Measurements from ENCODE around the gene CDK2.
"Not testable (repeated sequence)": the region's sequence is repeated elsewhere in the genome, so short reads cannot be mapped to it uniquely, and the experiment has no call there.

The CDK2 gene

GRCh38 chr12:55982319-55982936, 15.8 kb downstream of the CDK2 start:
- no peak for DNase-seq

GRCh38 chr12:55983232-55983842, 16.7 kb downstream of the CDK2 start:
- no peak for DNase-seq

DNA sequence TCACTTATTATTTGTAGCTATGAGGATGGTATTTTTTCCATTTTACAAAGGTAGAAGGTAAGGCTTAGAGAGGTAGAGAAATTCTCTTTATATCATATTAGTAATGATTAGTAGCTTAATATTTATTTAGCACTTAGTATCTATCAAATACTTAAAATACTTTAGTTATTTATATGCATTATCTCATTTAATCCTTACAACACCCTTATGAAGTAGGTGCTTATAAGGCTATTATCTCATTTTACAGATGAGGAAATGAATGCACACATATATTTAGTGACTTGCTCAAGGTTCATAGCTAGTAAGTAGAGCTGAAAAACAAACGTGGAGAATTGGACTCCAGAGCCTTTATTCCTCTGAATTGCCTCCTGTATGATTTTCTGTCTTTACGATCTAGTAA, 18.2 kb downstream of the CDK2 start:
- DNase-seq: no peak

DNA sequence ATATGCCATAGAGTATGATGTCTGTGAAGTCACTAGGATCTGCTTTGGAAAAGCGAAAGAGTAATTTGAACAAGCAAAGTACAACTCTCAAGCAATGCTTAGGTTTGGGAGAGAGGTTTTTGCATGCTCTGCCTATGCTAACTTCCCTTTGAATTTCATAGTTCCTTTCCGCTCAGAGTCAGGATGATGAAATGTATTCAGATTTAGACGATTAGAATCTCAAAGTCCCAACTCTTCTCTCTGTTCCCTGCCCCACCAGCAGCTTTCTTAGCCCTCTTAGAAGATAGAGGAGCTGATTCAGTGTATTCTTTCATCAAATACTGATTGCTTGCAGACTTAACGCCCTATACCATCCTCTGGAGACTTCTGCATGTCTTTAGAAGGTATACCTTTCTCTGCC, 18.7 kb downstream of the CDK2 start:
- no peak for DNase-seq

GRCh38 chr12:55985976-55986375, 19.3 kb downstream of the CDK2 start:
- DNase-seq: not testable (repeated sequence)

DNA sequence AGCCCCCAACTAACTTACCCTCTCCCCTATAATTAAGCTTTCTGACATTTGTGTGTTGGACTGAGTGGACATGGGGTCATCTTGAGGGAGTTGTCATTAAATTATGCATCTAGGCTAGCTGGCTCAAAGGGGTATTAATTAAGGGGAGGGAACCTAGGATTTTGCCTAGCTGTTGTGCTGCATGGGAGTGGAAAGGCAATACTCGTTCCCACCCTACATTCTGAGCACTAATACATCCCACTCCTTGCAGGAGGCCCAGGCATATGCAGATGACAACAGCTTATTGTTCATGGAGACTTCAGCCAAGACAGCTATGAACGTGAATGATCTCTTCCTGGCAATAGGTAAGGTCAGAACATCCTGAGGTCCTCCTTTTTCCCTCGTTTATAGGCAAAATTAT, 24.5 kb downstream of the CDK2 start:
- DNase-seq: no peak

GRCh38 chr12:55993230-55993853, 26.7 kb downstream of the CDK2 start:
- DNase-seq: no peak

DNA sequence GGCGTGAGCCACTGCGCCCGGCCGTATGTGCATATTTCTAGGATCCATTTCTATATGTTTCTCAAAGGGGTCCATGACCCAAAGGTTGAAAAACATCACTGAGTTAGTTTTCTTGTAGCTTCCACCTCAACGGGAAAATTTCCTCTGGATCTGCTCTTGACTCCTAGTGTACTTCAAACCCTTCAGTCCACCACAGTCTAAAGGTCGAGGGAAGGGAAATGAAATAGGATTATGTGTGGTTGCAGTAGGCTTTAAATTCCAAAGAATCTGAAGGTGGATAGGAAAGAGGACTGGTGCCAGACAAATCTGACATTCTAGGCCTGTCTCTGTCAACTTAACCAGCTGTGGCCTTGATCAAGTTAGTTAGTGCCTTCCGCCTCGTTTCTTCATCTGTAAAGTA, 28.7 kb downstream of the CDK2 start:
- DNase-seq: no peak

- DNase-seq: peak; percentile 12
Measured at GRCh38 chr12:55996201-55996714, 29.6 kb downstream of the CDK2 start.

DNA sequence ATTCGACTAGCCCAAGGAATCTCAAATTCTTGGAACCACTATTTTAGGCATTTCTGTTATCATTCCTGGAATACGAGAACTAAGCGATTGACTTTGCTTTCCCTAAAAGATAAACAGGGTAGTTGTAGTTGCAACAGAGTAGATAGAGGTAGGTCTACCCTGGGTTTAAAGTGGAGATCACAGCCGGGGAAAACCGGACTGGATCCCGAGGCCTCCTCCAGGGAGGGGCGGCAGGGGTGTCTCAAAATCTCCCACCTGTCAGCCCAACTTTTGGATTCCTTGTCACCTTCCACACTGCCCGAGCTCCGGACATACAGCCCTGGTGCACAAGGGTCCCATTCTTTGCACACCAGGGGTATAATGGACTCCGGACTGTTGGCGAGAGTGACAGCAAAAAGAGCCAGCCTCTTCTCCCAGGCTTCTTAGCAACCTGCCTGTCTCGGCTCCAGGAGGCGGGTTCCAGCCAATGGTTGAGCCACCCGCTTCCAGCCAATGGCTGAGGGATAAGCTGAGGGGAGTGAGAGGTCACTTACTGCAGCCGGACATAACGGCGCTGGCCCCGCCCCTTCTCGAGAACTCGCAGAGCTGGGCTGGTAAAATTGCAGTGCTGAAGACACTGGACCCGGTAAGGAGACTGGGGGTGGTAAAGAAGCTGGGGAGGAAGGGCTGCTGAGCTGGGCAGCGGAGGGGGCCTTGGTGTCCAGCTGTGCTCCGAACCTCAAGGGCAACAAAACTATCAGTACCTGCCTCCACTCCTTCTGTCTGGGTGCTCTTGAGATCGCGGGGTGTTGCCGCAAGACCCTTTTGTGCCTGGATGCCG, 30.3 kb downstream of the CDK2 start, which contains the start of gene SUOX:
Gene SUOX (plus strand): TSS at position 562 of the 820 bp plus-strand sequence. CDS start 4,946 bp downstream, outside the sequence.
- DNase-seq: no peak

- no peak for DNase-seq
Measured at GRCh38 chr12:55997535-55997859, 30.9 kb downstream of the CDK2 start.

DNA sequence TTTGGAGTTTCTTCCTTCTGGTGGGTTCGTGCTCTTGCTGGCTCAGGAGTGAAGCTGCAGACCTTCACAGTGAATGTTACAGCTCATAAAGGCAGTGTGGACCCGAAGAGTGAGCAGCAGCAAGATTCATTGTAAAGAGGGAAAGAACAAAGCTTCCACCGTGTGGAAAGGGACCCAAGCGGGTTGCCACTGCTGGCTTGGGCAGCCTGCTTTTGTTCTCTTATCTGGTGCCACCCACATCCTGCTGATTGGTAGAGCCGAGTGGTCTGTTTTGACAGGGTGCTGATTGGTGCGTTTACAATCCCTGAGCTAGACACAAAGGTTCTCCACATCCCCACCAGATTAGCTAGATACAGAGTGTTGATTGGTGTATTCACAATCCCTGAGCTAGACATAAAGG, 32.9 kb downstream of the CDK2 start:
- DNase-seq: not testable (repeated sequence)

DNA sequence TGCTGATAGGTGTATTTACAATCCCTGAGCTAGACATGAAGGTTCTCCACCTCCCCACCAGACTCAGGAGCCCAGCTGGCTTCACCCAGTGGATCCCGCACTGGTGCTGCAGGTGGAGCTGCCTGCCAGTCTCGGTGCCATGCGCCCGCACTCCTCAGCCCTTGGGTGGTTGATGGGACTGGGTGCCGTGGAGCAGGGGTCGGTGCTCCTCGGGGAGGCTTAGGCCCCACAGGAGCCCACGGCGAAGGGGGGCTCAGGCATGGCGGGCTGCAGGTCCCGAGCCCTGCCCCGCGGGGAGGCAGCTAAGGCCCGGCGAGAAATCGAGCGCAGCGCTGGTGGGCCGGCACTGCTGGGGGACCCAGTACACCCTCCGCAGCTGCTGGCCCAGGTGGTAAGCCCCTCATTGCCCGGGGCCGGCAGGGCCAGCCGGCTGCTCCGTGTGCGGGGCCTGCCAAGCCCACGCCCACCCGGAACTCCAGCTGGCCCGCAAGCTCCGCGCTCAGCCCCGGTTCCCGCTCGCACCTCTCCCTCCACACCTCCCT, 33.4 kb downstream of the CDK2 start:
- not testable (repeated sequence) for DNase-seq

DNA sequence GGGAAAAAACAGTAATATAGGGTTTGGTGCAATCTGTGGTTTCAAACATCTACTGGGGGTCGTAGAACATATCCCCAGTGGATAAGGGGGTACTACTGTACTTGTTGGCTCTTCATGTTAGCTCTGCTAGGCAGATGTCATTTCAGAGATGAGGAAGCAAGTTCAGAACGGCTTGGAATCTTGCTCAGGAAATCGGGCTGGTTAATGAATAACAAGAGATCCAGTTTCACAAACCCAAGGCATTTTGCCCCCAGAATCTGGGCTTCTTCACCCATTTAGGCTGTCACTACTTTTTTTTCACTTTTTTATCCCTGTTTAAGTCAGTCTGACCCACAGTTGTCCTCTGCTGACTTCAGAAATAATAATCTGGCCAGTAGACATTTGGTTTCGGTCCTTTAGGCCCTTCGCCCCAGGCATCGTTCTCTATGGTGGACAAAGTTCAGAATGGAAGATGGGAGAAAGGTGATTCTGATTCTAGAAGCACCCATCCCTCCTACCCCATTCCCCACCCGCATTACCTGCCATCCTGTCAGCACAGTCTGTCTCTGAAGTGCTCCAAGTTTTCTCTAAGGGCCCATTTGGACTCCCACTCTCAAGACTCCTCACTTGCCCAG, 35.0 kb downstream of the CDK2 start:
- no peak for DNase-seq

GRCh38 chr12:56003376-56003775, 36.7 kb downstream of the CDK2 start:
- DNase-seq: not testable (repeated sequence)

GRCh38 chr12:56004211-56004610, 37.6 kb downstream of the CDK2 start:
- DNase-seq: no peak

- peak; percentile 45 for DNase-seq
Measured at GRCh38 chr12:56007564-56008559, 41.2 kb downstream of the CDK2 start.

DNA sequence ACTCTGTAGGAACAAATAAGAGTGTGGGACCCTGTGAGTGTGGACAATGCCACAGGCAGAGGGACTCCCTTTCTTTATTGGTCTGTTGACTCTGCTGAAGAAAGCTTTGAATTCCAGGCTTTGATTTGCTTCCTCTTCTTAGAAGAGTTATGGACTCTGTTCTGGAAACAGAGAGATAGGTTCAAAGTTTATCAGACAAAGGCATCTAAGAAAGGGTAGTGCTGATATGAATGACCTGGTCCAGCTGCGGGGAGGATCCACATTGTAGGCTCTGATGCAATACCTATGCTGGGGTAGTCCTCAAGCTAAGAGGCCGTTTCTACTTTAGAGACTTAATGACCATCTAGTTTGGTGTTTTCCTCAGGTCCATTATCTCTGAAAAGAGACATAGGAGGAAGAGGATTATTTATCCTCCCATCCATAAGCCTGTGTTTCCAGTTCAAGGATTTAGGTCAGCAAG, 43.5 kb downstream of the CDK2 start:
- DNase-seq: no peak

- no peak for DNase-seq
Measured at GRCh38 chr12:56011509-56012090, 45.0 kb downstream of the CDK2 start.

- DNase-seq: no peak
Measured at GRCh38 chr12:56013482-56013881, 46.9 kb downstream of the CDK2 start.

- no peak for DNase-seq
Measured at GRCh38 chr12:56014205-56014604, 47.6 kb downstream of the CDK2 start.

All from NK-92 treated with Interleukin-12 subunit alpha and Interleukin-12 subunit beta, amount 100 ng/mL, for 24 hours (cell line).